ENCODE results near the gene ARG2.
"Not testable (repeated sequence)": the region's sequence is repeated elsewhere in the genome, so short reads cannot be mapped to it uniquely, and the experiment has no call there.

Gene ARG2

GRCh38 chr14:67620217-67620785 lies 581 bp downstream of the ARG2 start:
- in situ Hi-C loops (cut with HindIII; ENCODE audit: low sequenced_read_pairs): no loop called here
- peak overlapping the region; percentile 68 for H3K4me3 ChIP-seq (ENCODE audit: low read depth, low read length)
- TF ChIP-seq CTCF (IDR thresholded peaks at IDR 0.05; ENCODE audit: low read depth, low read length, missing control alignments): no peak
- DNase-seq (ENCODE audit: low read depth): no peak

GRCh38 chr14:67622675-67623074 lies 3.0 kb downstream of the ARG2 start:
- peak; percentile 67 for DNase-seq (ENCODE audit: low read depth)
- no peak overlapping the region for H3K4me3 ChIP-seq (ENCODE audit: low read depth, low read length)
- in situ Hi-C loops (cut with HindIII; ENCODE audit: low sequenced_read_pairs): no loop called here
- no peak for TF ChIP-seq CTCF (IDR thresholded peaks at IDR 0.05; ENCODE audit: low read depth, low read length, missing control alignments)

- no peak for TF ChIP-seq CTCF (IDR thresholded peaks at IDR 0.05; ENCODE audit: low read depth, low read length, missing control alignments)
- no peak overlapping the region for H3K4me3 ChIP-seq (ENCODE audit: low read depth, low read length)
- DNase-seq (ENCODE audit: low read depth): peak; percentile 46
- in situ Hi-C loops (cut with HindIII; ENCODE audit: low sequenced_read_pairs): no loop called here
These were observed 3.4 kb downstream of the ARG2 start for GRCh38 chr14:67623114-67623513.

GRCh38 chr14:67626131-67626530 lies 6.4 kb downstream of the ARG2 start:
- DNase-seq (ENCODE audit: low read depth); H3K4me3 ChIP-seq (ENCODE audit: low read depth, low read length); in situ Hi-C loops (cut with HindIII; ENCODE audit: low sequenced_read_pairs): not testable (repeated sequence)

GRCh38 chr14:67627519-67627918 lies 7.8 kb downstream of the ARG2 start:
- in situ Hi-C loops (cut with HindIII; ENCODE audit: low sequenced_read_pairs): no loop called here
- no peak for TF ChIP-seq CTCF (IDR thresholded peaks at IDR 0.05; ENCODE audit: low read depth, low read length, missing control alignments)
- H3K4me3 ChIP-seq (ENCODE audit: low read depth, low read length): no peak overlapping the region
- DNase-seq (ENCODE audit: low read depth): no peak

- TF ChIP-seq CTCF (IDR thresholded peaks at IDR 0.05; ENCODE audit: low read depth, low read length, missing control alignments): no peak
- in situ Hi-C loops (cut with HindIII; ENCODE audit: low sequenced_read_pairs): no loop called here
- DNase-seq (ENCODE audit: low read depth): no peak
These were observed 10.5 kb downstream of the ARG2 start for GRCh38 chr14:67630186-67630585.

GRCh38 chr14:67630938-67631337 lies 11.2 kb downstream of the ARG2 start:
- in situ Hi-C loops (cut with HindIII; ENCODE audit: low sequenced_read_pairs): no loop called here
- no peak for TF ChIP-seq CTCF (IDR thresholded peaks at IDR 0.05; ENCODE audit: low read depth, low read length, missing control alignments)
- H3K4me3 ChIP-seq (ENCODE audit: low read depth, low read length): no peak overlapping the region

More at GRCh38 chr14:67630186-67630585, 10.5 kb downstream of the ARG2 start:
- no peak overlapping the region for H3K4me3 ChIP-seq (ENCODE audit: low read depth, low read length)

More at GRCh38 chr14:67630938-67631337, 11.2 kb downstream of the ARG2 start:
- no peak for DNase-seq (ENCODE audit: low read depth)
